Stimulated activated CD8-positive, alpha-beta memory T cell treated with anti-CD3 and anti-CD28 coated beads, Interleukin-12 subunit alpha, Interleukin-12 subunit beta, amount 100 ng/mL, for 1 hour (primary cell): ENCODE measurements around the gene RALGPS1.
"Not testable (repeated sequence)": the region's sequence is repeated elsewhere in the genome, so short reads cannot be mapped to it uniquely, and the experiment has no call there.

Experiments
- DNase-seq: peaks from one replicate; pipeline ENCODE4 v3.0.0-alpha.2; 2020; ENCODE audit warnings: low read depth

The RALGPS1 gene

GRCh38 chr9:127158786-127159324, 244.3 kb downstream of the RALGPS1 start:
- no peak for DNase-seq

DNA sequence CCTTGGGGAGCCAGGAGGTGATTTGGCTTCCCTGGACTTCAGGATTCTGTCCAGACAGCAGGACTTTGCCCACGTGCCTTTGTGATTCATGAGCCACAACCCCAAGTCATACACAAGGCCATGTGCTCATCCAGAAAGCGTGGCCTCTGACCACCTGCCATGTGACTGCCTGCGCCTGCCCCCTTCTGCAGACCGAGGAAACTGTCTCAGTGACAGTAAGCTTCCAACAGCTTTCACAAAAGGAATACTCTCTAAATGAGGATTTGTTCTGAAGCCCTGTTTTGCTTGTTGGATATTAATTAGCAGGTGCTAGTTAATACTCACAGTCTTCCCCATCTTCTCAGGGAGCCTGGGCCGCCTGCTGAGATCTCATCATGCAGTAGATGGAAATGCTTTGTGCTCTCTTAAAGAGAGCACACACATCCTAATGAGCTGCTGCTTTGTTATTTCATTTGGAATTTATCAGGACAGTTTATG, 244.8 kb downstream of the RALGPS1 start:
- DNase-seq, result no peak

DNA sequence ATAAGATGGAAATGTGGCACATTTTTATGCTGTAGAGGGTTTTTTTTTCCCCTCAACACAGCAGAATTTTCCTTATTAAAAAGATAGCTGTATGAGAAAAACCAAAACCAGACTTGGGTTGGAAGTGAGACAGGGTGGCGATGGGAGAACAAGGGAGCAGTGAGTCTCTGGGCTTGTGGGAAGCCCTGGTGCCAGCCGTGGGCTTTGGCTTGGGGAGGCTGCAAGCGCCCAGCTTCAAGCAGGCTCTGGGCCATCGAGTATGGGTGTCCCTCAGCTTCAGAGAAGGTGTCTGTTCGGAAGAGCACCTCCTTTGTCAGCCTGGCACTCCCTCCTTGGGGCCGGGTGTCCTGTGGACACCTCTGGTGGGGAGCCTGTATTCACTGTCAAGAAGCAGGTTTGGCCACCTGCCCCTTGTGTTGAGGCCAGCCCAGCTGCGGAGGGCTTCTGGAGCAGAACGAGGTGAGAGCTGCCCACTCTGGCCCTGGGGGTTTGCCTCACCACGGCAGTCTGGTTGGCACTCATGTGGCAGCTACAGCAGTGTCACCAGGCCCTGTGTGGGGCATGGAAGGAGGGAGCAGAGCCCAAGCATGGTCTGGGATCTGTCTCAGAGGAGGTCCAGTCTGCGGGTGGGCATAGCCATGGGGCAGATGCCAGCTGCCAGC, 245.5 kb downstream of the RALGPS1 start:
- no peak for DNase-seq

DNA sequence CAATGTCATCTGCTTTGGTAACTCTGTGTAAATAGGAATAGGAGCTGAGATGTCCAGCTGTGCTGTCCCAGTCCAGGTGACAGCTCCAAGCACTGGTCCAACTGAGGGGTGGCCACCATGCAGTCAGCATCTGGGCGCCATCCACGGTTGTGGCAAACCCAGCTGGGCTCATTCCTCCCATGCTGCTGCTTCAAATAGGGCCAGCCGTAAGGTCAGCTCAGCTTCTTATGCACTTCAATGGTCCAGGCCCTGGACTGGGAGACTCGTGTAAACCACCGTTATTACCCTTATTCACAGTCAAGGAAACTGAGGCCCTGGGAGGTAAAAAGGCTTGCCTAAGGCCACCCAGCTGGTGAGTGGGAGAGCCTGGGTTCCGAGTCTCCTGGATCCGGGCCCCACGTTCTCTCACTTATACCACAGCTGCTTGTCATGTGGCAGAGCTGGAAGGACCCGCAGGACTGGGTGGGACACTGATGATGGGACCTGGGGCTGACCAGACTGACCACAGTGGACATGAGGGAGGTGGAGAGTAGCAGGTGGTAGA, 246.6 kb downstream of the RALGPS1 start:
- no peak for DNase-seq

DNA sequence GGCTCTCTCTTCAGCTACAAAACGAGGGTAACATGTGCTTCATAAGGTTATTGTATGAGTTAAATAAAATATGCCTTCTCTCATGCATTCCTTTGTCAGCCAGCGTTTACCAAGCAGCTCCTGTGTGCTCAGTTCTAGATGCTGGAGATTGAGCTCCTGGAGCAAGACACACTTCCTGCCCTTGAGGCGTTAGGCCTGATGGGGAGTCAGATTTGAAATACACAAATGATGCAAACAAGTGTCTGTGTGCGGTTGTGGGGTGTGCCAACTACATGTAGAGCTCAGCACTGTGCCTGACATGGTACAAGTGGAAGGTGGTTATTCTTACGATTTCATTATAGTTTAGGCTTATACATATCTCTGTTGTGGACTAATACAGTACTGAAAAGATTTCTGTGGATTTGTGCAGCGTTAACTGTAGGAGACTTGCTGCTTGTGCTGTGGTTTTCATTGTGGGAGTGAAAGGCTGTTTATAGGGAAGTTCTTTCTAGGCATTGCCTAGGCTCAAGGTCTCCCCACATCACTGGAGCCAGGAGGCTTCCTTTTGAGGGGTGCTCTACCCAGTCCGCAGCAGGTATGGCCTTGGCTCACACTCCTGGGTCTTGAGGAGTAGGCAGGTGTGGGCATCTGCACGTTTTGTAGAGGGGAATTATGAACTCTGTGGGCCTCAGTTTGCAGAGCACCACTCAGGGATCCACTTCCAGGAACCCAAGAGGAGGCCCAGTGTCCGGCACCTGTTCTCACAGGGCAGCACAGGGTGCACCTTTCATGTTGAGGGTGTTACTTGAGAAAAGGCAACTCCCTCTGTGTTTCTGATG, 247.7 kb downstream of the RALGPS1 start:
- no peak for DNase-seq

GRCh38 chr9:127162864-127163365, 248.3 kb downstream of the RALGPS1 start:
- no peak for DNase-seq

GRCh38 chr9:127163409-127163808, 248.8 kb downstream of the RALGPS1 start:
- no peak for DNase-seq

DNA sequence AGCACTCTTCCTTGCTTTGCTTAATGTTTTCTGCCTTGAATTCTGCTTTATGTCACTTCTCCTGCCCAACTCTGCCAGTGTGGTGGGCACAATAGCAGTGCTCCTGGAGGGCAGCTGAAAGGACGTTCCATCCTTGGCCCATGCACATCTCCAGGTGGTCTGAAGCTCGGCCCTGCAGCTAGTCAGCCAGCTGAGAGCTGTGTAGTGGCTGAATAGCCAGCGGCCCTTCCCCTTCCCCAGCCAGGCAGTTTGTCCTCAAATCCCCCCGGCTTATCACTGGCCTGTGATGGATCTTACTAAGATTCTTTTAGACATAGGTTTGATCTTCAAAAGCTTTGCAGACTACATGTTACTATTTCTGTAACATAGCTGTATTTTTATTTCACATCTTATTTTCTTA, 250.5 kb downstream of the RALGPS1 start:
- DNase-seq, result no peak

- no peak for DNase-seq
Observed at GRCh38 chr9:127166111-127166510, 251.5 kb downstream of the RALGPS1 start.

- DNase-seq, result no peak
Observed at GRCh38 chr9:127166651-127167524, 252.3 kb downstream of the RALGPS1 start.

GRCh38 chr9:127167560-127168326, 253.2 kb downstream of the RALGPS1 start:
- no peak for DNase-seq

- DNase-seq, result no peak
Observed at GRCh38 chr9:127168756-127169574, 254.4 kb downstream of the RALGPS1 start.

DNA sequence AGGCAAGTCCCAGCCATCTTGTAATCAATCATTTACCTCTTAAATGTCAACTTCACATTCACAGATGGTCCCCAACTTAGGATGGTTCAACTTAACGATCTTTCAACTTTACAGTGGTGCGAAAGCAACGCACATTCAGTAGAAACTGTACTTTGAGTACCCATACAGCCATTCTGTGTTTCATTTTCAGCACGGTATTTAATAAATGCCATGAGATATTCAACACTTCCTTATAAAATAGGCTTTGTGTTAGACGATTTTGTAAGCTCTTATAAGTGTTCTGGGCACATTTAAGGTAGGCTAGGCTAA, 254.9 kb downstream of the RALGPS1 start:
- no peak for DNase-seq

DNA sequence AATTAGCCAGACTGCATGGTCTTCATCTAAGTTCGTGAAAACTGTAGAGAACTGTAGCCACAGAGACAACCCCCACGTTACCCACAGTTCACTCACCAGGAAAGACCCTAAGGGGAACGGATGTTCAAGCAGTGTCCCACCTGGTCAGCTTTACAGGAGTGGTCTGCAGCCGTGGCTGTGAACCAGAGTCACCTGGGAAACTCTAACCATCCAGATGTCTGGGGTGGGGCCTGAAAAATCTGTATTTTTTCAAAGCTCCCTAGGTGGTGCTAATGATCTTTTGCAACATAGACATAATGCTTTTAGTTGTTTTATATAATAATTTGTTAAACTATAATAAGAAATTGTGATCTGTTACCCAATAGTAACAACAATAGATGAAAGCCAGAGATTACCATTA, 255.5 kb downstream of the RALGPS1 start:
- no peak for DNase-seq

DNA sequence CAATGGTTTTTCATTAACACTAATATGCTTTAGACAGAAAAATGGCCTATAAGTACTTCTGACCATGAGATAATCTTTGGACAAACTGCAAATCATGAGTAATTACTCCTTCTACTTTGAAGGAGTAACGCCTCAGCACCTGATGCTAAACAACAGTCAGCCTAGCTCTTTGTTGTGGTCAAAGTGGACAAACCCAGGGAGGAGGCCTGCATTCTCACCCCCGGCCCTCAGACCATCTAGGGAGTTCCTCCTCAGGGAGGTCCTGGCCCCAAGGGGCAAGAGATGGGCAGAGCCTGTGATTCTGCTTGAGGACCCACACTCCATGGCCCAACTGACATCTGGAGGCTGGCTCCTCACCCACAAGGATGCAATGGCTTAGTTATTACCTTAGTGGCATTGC, 256.1 kb downstream of the RALGPS1 start:
- no peak for DNase-seq

DNA sequence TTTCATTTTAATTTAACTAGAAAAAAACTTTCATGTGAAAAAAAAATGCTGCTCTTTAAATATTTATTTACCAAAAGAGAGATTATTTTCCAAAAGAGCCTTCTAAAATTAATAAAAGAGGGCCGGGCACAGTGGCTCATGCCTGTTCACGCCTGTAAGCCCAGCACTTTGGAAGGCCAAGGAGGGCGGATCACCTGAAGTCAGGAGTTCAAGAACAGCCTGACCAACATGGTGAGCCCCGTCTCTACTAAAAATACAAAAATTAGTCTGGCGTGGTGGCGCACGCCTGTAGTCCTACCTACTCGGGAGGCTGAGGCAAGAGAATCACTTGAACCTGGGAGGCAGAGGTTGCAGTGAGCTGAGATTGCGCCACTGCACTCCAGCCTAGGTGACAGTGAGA, 256.8 kb downstream of the RALGPS1 start:
- not testable (repeated sequence) for DNase-seq

DNA sequence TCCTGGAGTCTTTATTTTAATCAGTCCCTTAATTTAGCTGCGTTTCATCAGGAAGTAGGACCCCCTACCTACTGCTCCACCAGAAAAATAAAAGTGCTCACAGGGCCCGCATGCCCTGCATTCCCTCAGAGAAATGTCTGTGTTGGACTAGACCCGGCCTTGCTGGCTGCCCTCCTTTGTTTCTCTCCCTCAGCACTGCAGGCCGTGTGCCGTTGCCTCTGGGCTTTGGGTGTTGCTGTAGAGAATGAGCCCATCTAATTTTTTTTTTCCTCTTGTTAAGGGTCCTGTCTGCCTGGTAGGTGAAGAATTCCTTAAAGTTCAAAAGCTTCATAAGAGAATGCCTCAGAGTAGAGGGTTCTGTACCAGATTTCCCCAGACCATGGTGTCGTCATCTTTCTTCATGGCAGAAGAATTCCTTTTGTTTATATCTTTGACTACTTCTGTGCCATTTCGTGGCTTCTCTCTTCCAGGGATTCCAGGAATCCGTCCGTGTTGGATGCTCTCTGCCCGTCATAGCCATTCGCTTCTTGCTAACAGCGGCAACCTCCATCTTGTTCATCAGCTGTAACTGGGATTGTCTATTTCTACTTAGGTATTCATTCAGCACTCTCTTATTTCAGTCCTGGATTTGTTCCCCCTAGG, 257.6 kb downstream of the RALGPS1 start:
- DNase-seq, result no peak

DNA sequence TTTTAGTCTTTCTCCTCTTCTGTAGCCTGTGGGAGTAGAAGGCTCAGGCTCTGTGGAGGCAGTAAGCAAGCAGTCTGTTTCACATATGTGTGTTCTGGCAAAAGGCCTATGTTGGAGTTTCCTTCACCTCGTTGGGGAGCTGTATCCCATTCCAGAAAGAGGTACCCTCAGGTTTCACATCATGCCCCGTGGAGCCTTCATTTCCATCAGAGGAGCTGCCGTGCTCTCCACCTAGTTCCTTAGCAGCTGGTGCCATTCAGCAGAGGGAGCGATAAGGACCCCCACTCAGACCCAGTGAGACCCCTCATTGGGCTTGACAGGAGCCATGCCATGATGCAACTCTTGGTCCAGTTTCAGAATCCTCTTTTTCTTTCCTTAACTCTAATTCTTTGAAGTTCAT, 258.5 kb downstream of the RALGPS1 start:
- no peak for DNase-seq

GRCh38 chr9:127174386-127175318, 260.1 kb downstream of the RALGPS1 start:
- no peak for DNase-seq
